Omental fat pad (tissue), 4 donors: Measurements from ENCODE around the gene PDE1C. TPM values are rescaled to one million over a fixed set of nuclear protein-coding genes. Genes with fewer than 3 reads are reported as not detected.

Experiments used
- ATAC-seq: fragments of 150-250 bp; one replicate; pipeline ENCODE4 v1.9.1; 2016; ENCODE audit warnings: mild to moderate bottlenecking, moderate library complexity; ENCODE audit not compliant: low FRiP score
- DNase-seq: peaks from one replicate; pipeline ENCODE4 v3.0.0-alpha.2; 2019; ENCODE audit warnings: low spot score
- CTCF ChIP-seq, 3 donors: fragments of 450-650 bp; IDR thresholded peaks; one replicate each; pipeline ENCODE4 v1.5.1; 2016 to 2017; ENCODE audit warnings: antibody characterized with exemption in 3 of 3, mild to moderate bottlenecking in 3 of 3, moderate library complexity in 2 of 3
- total RNA-seq, 4 donors: library from RNA; depleted of rRNA; stranded (reverse); fragments of >200 nt; gene quantifications; one replicate each; pipeline ENCODE4 v1.1.0, GENCODE V29; 2016

Gene PDE1C
- total RNA-seq, 4 donors from 2014 or later, result 2.6 to 20.6 (median 4.3) TPM

DNA sequence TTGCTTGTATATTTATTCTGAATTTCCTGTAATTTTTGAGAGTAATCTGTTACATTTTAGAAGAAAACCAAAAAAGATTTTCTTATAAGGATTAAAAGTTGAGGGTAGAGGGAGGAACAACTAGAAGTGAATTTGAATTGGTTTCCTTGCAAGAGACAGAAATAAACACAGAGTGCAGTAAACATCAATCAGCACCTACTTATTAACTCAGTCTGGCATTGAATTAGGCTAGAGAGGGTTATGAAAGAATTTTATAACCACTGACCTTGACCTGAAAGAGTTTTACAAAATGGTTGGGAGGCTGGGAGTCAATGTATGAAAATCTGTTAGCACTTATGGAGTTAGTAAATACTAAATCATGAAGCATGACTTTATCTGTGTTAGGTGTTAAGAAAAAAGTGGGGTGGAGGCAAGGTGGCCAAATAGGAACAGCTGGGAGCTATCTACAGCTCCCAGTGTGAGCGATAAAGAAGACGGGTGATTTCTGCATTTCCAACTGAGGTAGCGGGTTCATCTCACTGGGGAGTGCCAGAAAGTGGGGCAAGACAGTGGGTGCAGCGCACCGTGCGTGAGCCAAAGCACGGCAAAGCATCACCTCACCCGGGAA, 106.5 kb downstream of the PDE1C start:
- no peak for DNase-seq
- ATAC-seq, result no peak

GRCh38 chr7:31962246-31962645, 108.0 kb downstream of the PDE1C start:
- no peak for ATAC-seq

More for the DNA sequence above, 106.5 kb downstream of the PDE1C start:
- TF ChIP-seq CTCF (IDR thresholded peaks at IDR 0.05), result no peak

GRCh38 chr7:31958226-31958625, 112.0 kb downstream of the PDE1C start:
- ATAC-seq (no peak), DNase-seq (no peak)
- TF ChIP-seq CTCF (IDR thresholded peaks at IDR 0.05), result no peak

More at GRCh38 chr7:31962246-31962645, 108.0 kb downstream of the PDE1C start:
- no peak for TF ChIP-seq CTCF (IDR thresholded peaks at IDR 0.05)
- no peak for DNase-seq

GRCh38 chr7:31957756-31958155, 112.5 kb downstream of the PDE1C start:
- DNase-seq, result no peak
- TF ChIP-seq CTCF (IDR thresholded peaks at IDR 0.05), result no peak
- no peak for ATAC-seq

GRCh38 chr7:31957090-31957720, 113.0 kb downstream of the PDE1C start:
- ATAC-seq (no peak), DNase-seq (no peak)
- TF ChIP-seq CTCF (IDR thresholded peaks at IDR 0.05), result no peak

DNA sequence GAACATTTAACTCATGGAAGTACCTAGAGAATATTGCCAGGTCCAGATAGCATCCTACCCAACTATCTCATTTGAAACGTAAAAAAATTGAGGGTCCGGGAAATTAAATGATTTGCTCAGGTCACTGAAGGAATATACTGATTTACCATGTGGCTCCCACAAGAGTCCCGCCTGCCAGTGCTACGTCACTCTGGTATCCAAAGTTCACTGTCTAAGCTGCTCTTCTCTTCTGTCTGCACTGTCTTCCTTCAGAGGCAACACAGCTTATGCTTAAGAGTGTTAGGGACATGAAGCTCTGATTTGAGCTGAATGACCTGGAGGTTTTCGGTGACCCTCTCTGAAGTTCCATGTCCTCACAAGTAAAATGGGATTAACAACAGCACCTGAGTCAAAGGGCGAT, 114.6 kb downstream of the PDE1C start:
- ATAC-seq, result no peak
- no peak for TF ChIP-seq CTCF (IDR thresholded peaks at IDR 0.05)
- no peak for DNase-seq

- ATAC-seq (no peak), DNase-seq (no peak)
- TF ChIP-seq CTCF (IDR thresholded peaks at IDR 0.05), result no peak
These were observed 115.2 kb downstream of the PDE1C start for GRCh38 chr7:31955021-31955420.
